NK-92 (cell line): ENCODE measurements around the gene SEL1L3.

Experiments
- DNase-seq: peaks from one replicate; lab custom pipeline; 2025; ENCODE audit not compliant: unreplicated experiment; lab: John Stamatoyannopoulos, UW

SEL1L3 gene

DNA sequence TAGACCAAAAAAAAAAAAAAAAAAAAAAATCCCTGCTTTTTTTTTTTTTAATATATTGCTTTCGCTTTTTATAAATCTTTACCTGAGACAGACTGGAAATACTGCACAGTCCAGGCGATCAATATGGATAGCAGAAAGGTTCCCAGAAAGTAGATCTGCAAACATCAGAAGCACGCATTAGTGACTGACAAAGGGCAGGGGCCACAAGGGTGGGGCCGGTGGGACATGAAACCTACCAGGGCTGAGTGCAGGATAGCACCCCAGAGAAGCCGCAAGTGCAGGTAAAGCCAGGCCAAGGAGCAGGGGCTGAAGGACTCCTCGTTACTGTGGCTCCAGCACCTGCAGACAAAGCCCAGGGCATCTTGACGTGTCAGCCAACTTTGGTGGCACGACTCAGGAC lies 105.3 kb downstream of the SEL1L3 start:
- no peak for DNase-seq

DNA sequence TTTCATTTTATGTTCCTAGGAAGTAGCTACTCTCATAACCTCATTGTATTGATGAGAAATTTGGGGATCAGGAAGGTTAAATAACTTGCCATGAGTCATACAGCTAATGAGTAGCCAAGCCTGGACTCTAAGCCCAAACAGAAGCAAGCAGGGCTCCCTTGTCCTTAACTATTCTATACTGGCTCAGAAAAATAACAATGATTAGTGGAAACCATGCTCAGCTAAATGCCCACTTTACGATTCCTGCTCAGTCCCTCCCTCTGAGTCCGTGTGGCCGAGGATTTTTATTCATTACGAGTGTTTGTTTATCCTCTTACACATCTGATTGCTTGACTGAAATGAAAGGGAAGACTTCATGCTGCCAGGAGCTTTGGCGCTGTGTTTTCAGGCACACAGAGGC lies 106.3 kb downstream of the SEL1L3 start:
- no peak for DNase-seq

DNA sequence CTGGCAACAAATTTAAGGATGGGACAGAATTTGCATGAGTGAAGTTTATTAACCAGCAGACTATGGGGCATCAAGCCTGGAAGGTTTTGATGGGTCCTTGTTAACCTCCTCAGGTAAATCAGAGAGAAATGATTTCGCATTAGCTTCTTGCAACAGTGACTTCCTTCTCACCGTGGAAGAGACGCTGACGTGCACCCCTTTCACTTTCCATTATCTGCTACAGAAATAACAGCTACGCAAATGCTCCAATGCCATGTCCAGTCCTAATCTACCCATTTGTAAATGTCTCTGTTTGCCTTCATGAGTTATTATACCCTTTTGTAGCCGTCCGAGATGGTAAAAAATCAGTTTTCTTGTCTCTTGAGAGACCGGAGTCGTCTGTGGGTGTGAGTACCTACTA lies 106.9 kb downstream of the SEL1L3 start:
- no peak for DNase-seq

DNA sequence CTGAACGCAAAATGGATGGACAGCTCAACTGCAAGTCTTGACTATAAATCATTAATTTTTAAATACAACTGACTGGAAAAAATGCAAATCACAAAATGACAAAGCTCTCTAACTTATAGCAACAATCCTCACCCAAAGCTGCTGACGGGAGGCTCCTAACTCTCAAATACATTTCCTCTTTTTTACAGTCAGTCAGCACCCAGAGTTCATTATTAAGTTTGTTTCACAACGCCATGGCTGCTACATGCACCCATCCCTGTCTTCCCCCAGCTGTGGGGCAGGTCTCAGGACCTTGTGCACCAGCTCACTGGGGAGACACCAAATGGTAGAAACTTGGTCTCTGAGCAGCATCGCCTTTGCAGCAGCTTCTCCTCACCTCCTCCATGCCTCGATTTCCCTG lies 109.5 kb downstream of the SEL1L3 start:
- DNase-seq = no peak

DNA sequence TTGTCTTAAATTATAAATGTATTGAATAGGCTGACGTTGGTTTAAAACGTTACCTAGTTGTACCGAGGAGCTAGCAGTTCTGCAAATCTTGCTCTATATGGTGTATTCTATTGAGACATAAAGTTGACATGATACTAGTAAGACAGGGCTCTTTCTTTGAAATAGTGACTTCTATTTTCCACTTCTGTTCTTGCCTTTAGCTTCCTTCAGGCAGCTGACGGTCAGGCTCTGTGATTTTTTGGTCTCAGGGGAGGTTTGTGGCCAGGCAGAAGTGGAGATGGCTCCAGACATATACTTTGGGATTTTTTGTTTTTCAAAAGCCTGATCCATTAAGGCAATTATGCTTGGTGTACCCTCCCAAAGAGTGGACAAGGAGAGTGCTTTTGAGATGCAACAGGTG lies 111.9 kb downstream of the SEL1L3 start:
- DNase-seq = no peak

DNA sequence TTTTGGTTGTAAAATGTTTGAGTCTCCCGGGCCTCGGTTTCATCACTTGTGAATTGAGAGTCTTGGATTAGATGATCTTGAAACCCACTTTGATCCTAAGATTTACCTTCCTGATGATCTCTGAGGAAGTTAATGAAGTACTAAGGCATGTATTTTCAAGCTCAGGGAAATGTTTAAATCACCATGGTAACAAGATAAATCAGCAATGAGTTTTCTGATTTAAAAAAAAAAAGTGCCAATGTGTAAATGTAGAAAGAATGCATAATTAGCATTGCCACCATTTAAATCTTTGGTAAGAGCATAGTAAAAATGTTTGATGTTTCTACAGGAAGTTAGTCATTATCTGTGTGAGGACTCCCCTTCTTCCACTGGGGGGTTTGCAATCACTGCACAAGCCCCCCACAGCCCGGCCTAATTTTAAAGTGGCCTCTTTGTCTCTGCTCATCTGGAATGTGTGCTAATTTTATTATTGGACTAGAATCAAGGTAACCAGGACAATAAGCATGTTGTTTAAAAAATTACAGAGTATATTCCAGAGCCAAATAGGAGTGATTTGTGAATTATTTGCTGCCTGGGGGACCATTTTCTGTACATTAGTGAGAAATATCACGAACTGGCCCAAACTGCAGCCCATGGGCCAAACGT lies 113.5 kb downstream of the SEL1L3 start:
- DNase-seq = no peak

DNA sequence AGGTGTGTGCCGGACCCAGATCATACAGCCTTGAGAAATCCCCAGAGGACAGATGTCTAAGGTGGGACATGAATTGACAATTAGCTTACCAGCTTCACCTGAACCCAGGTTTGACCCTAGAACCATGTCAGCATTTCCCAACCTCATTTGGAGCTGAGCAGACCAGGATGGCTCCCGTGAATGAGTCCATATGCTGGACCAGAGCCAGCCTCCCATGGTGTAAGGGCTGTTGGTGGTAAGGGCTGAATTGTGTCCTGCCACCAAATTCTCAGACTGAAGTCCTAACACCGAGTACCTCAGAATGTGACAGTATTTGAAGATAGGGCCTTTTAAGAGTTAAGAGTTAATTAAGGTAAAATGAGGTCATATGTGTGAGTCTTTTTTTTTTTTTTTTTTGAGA lies 118.8 kb downstream of the SEL1L3 start:
- DNase-seq = no peak

DNA sequence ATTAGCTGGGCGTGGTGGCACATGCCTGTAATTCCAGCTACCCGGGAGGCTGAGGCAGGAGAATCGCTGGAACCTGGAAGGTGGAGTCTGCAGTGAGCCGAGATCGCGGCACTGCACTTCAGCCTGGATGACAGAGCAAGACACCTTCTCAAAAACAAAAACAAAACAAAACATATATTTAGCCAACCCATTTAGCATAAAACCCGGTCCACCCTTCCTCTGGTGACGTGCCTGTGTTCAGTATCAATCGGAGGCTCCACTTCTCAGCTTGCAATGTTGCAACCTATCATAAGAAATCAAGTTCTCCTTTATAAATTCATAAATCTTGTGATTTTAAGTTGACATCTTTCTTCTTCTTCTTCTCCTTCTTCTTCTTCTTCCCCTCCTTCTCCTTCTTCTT lies 133.2 kb downstream of the SEL1L3 start:
- no peak for DNase-seq

DNA sequence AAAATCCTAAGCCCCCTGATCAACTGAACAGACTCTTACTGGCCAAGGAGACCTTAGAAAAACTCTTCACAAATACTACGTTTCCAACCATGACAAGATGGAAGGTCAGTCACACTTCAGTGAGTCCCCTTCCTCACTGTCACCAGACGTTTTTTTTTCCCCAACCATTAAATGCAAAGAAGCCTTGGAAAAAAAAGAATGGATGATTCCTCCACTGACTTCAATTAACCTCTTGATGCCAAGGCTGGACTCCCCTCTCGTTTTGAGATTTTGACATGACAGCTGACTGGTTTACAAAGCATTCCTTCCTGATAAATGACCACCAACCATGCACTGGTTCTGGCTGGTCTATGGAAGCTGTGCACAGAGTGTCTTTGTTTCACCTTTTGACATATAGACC lies 133.9 kb downstream of the SEL1L3 start:
- no peak for DNase-seq

DNA sequence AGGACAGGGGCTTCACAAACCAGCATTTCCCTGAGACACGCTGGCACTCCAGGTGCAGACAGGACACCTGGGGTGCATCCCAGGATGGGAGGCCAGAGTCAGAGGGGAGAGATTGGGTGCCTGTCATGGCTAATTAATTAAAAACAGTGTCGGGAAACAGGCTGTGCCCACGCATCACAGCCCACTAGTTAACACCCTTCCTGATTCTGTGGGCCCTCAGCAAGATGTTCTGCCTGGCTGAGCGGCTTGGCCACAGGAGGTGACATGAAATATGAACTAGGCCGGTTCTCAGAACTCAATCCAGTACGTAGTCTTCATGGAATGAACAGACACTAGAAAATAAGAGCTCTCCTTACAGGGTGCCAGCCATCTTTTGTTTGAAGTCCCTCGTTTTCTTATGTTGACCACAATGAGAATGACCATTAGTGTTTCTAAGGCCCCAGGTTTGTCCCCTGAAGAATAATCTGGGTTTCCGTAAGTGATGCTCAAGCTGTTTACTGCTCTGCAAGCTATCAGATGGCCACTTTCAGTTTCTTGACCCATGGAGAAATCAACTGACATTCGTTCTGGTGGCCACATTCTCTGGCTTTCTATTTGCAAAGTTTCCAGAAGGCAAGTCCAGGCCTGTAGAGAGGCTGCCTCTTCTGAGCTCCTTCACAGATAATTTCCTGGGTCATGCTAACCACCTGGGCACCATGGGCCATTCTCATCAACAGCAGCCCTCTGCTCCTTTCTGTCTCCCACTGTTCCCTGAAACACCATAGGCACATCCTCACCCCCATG lies 134.9 kb downstream of the SEL1L3 start:
- DNase-seq = no peak

DNA sequence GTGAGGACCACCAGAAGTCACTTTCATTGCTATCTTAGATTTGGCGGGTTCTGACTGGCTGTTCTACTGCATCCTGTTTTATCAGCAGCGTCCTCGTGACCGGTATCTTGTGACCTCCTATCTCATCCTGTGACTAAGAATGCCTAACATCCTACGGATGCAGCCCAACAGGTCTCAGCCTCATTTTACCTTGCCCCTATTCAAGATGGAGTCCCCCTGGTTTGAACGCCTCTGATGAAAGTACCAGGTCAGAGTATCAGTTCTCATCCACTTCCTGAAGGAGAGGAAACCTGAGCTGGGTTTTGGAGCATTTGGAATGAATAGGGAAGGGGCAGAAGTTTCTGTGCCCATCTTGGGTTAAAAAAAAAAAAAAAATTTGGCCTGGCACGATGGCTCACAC lies 136.9 kb downstream of the SEL1L3 start:
- no peak for DNase-seq

DNA sequence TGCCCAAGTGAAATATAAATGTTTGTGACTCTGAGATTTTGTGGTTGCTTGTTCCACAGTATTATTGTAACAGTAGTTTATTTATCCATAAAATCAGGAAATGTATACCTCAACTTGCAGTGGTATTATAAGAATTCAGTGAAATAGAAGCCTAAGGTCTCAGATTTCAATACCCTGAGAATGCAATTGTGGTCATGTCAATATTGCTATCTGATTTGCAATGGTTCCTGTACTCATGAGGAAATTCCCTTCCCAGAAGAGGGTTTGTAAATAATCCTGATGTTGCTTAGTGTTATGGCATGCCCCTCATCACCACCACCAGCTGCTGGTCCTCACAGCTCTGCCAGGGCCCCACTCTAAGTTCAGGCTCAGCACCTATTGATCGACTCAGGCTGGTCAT lies 139.4 kb downstream of the SEL1L3 start:
- DNase-seq = no peak

DNA sequence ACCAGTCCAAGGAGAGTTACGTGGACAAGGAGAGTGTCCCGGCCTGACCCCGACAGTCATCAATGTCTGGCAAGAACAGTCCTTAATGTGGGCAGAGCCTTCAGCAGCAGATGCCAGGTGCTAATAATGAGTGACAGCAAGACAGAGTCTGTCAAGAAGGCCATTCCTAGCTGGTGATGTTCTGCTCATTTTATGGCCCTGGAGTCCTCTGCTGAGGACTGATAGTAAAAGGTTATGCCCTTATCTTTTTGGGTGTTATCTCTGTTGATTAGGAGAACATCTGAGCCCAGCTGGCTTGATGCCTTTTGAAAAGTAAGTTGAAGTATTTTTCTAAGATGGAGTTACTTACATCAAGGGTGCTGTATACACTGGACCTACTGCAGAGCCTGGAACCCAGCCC lies 139.8 kb downstream of the SEL1L3 start:
- no peak for DNase-seq

DNA sequence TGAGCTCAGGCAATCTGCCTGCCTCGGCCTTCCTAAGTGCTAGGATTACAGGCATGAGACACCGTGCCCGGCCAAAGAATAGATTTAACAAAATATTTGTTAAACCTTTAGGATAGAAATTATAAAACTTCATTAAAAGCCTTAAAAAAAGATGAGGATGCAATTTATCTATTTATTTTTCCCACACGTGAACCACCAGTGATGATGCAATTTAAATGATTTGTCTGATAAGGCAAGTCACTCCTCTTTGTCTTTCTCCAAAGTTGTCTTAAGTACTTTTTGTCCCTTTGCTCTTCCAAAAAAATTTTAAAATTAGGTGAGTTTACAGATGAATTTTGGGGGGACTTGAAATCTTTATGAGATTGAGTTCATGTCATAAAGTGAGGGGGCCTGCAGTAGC lies 149.0 kb downstream of the SEL1L3 start:
- DNase-seq = no peak

DNA sequence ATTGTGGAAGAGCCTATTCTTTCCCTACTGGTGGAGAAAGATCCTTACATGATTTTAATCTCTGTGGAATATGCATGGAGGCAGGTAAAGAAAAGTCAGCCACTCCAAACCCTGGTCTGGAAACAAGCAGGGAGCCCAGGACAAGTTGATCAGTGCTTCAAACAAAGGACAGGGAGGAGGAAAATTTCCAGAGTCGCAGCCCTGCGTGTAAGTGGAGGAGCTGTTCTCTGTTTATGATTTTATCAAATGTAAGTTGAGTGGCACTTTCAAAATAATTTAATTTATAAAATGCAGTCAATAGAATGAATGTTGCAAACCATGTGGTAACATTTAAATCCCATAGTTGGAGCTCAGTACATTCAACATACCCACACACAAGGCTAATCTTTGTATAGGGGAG lies 150.2 kb downstream of the SEL1L3 start:
- no peak for DNase-seq

DNA sequence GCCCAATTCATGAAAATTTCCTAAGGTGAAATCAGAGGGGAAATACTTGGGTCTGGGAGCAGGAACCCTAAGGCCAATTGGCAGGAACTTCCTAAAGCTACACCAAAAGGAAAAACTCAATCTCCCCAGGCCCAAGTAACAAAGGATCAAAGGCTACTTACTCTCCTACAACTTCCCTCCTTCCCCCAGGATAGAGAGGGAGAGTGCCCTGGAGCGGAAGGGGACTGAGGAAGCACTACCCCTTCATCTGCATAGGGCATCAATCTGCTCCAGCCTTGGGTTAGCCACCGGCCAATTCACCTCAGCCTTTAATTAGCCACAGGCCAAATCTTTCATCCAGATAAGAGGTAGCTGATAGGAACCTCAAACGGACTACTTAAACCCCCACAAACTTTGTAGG lies 152.2 kb downstream of the SEL1L3 start:
- no peak for DNase-seq

DNA sequence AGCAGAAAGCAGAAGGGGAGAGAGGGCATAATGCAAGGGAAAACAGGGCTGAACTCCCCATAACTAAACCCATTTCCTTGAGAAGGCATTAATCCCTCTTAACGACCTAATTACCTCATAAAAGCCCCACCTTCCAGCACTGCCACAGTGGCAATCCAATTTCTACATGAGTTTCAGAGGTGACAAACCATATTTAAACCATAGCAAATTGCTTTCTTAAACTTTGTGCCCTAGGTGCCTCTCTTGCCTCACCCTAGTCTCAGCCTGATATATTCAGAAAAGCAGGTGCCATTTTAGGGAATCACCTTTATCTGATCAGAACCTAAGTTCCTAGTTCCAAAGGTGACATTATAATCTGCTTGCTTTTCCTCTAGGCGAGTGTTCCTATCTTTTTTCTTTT lies 158.3 kb downstream of the SEL1L3 start:
- no peak for DNase-seq

DNA sequence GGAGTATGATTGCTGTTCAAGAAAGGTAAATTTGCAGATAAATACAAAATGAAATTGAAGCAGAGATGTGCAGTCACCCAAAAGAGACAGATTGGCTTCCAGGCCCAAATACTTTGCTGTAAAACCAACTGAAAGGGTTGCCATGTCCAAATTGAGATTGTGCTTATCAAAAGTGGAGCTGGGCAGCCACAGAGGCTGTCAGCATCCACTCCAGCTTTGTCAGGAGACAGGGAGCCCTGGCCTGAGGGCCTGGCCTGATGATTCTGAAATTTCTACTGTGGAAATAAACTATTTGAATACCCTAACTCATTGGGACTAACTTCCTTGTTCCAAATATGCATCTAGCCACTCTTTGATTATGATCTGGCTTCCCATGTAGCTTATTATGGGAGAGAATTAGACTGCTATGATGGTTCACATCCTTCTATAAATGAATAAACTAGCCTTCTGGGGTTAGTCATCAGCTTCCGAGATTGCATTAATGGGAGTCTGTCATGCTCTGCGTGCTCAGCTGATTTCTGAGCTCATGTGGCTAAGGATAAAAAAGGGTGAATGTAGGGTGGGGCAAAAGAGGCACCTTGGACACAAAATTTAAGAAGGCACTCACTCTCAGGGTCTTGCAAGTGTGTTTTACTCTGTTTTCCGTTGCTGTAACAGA lies 158.9 kb downstream of the SEL1L3 start:
- no peak for DNase-seq

DNA sequence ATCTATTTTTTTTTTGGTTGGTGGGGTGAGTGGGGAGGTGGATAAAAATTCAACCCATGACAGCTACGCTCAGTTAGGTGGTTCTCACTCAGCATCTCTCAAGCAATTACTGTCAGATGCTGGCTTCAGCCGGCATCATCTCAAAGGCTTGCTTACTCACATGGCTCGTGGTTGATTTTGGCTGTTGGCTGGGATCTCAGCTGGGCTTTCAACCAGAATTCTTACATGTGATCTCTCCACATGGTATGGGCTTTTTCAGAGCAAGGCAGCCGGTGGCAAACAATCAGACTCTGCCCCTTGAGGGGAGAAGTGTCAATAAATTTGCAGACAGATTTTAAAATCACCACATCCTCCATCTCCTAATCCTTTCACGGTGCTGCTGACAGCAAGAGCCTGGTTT lies 159.9 kb downstream of the SEL1L3 start:
- no peak for DNase-seq

DNA sequence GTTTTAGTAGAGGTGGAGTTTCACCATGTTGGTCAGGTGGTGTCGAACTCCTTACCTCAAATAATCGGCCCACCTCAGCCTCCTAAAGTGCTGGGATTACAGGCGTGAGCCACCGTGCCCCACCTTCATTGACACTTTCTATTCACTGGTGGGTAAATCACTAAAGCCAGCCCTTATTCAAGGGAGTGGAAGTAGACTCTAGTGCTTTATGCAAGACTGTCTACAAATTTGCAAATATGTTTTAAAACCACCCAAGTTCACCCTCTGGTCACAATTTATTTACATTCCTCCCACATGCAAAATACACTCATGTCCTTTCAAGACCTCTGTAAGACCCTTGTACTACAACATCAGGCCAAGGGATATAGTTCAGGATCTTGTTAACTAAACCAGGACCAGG lies 162.1 kb downstream of the SEL1L3 start:
- no peak for DNase-seq

DNA sequence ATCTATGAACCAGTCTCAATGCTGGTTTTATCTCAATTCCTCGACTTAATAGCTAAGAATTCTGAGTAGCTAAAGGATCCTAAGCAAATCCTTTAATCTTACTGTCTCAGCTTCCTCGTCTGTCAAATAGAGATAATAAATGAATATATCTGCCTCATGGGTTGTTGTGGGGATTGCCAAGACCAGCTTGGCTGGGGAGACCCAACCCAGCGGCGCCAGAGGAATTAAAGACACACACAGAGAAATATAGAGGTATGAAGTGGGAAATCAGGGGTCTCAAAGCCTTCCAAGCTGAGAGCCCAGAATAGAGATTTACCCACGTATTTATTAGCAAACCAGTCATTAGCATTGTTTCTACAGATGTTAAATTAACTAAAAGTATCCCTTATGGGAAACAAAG lies 165.3 kb downstream of the SEL1L3 start:
- DNase-seq = no peak
